Right hindlimb (tissue), 1 donor: ENCODE measurements around the gene RBM4.
A peak's percentile ranks its signal among the peaks of the same experiment; 100 is the strongest.

Experiments
- DNase-seq: peaks from one replicate; pipeline ENCODE4 v3.0.0-alpha.2; 2018

RBM4 gene

DNA sequence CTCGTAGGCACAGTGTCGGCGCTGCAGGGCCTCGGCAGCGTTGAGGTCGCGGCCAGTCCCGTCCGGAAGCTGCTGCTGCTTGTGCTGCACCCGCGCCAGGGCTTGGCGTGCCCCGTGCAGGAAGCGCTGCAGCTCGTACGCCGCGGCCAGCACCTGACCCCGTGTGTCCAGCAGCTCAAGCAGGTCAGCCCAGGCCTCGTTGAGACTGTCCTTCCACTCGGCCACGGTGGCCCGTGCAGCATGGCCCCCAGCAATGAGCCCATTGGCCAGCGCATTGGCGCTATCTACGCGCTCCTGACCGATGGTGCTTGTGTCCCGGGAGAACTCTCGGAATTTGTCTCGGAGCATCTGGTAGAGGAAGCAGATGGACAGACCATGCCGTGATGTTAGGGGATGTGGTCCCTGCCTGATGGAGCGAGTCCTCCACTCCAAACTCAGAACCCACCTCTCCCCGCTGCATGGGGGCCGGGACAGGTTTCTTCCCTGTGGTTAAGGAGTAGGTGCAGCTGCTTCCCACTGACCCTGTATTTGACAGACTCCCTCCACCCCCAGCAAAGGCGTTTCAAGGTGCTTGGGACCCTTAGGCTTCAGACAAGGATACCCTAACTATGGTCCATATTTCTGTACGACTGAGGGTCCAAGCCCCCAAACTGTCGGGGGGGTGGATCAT lies 52.9 kb downstream of the RBM4 start:
- DNase-seq: no peak

DNA sequence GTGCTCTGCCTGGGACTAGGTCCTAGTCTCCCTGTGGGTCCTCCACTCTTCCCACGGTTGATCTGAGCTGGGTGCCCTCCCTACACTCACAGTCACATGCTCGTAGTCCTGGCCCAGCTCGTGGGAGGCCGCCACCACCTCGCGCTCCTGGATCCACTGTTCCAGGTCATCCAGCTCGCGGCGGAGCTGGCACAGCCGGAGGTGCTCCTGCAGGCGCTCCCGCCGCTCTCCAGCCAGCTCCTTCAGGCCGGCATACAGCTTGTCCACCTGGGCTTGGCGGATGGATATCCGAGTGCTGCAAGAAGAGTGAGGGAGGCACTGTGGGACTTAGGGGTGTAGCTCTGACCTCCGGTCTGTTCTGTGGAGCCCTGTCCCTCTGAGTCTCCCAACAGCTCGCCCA lies 53.9 kb downstream of the RBM4 start:
- DNase-seq: no peak

- no peak for DNase-seq
Measured at GRCh38 chr11:66692871-66693331, 54.4 kb downstream of the RBM4 start.

- no peak for DNase-seq
Measured at GRCh38 chr11:66693356-66694055, 55.0 kb downstream of the RBM4 start.

- no peak for DNase-seq
Measured at GRCh38 chr11:66694056-66694410, 55.5 kb downstream of the RBM4 start.

DNA sequence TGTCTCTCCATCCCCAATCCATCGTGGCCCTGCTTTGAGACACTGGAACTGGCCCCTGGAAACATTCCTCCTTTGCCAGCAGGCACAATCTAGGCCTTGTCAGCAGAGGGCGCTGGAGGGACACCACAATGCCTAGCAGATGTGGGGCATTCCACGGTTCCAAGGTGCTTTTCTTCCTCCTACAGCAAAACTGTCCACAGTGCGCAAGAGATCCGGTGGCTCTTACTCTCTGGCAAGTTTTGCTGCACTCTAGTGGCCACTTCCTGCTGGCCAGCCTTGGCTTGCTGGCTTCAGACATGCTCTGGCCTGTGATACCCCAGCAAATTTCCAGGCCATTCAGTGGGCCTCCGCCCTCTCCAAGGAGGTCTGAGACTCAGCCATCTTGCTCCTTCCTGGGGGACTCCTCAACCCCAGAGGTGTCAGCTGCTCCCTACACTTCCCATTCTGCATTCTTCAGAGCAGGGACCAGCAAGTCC lies 56.3 kb downstream of the RBM4 start:
- DNase-seq: peak; percentile 86
